ENCODE data around the gene UNC93A.
"Not testable (repeated sequence)": the region's sequence is repeated elsewhere in the genome, so short reads cannot be mapped to it uniquely, and the experiment has no call there.

The UNC93A gene

DNA sequence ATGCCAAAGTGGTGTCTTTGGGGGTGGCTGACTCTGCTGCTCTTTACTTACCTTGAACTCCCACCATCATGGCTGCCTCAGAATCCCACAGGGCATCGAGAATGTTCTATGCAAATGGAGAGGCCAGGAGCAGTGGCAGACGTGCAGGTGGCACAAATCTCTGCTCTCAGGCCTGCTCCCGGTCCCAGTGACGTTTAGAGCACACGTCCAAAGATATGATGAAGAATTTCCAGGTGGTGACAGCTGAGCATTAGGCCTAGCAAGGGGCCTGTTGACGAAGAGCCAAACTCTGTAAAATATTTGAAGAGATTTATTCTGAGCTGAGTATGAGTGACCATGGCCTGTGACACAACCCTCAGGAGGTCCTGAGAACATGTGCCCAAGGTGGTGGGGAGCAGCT is 19.0 kb upstream of the UNC93A start:
- DNase-seq = no peak

DNA sequence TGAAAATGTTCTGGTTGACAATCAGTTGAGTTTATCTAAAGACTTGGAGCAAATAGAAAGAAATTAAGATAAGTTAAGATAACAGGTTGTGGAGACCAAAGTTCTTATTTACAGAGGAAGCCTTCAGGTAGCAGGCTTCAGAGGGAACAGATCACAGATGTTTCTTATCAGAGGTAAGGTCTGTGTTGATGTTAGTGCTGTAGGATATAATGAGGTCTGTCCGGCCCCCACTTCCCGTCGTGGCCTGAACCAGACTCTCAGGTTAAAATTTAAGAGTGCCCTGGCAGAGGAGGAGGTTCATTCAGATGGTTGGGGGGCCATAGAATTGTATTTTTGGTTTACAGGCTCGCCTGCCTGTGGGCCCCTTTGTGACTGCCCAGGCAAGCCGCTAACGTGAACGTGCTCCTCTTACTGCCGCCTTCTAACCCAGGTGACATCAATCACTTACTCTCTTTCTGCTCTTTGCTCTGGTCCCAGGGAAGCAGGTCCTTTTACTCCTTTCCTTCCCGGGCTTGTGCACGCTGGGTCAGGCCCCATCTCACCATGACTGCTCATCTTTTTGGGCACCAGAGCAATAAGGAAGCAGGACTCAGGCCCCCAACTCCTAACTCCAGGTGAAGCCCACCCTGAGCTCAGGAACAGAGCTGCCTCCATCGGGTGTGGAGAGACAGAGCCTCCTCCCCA is 18.3 kb upstream of the UNC93A start:
- DNase-seq = no peak

DNA sequence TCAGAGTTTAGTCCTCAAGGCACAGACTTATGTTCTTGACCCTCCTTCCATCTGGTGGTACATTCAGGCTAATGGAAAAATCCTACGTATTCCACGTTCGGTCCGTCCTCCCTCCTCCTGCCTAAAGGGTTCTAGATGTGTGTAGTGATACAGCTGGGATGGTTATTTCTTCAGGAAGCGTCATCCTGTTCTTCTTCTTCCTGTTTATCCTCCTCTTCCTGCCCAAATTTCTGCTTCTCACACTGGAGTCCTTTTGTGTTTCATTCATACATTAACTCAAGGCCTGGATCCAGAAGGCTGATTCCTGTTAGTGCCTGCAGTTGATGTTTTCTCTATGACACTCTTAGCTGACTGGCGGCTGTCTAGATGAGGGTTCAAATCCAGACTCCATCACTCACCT is 16.8 kb upstream of the UNC93A start:
- no peak for DNase-seq

DNA sequence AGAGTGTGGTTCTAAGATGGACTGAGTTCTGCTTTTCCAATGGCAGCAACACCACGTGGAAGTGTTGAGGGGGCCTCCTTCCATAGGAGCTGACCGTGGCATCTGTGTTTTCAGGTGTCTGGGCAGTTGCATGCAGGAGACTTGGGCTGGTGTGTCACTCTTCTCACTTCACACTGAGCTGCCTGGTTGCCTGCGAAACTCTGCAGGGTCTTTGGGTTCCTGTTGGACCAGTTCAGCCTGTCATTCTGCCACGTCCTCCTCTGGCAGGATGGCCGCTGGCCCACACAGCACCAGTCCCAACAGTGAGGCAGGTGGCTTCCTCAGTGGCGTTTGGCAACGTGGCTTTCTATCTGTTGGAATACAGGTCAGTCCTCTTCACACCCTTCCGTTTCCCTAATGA is 16.1 kb upstream of the UNC93A start:
- no peak for DNase-seq

DNA sequence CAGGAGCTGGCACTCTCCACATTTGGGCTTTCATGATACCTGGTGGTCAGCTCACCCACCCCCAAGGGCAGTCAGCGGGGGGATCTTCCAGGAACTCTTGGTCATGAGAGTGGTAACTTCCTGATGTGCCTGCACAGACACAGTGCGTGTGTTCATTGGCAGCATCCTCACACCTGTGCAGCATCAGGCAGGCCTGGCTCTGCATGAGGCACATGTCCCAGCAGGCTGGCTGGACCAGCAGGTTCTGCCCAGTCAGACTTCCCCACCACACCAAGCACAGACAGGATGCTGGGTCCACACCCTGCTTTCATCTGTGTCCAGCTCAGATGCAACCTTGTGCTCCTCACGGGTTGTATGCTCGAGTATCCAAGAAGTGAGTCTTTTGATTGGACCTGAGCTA is 15.7 kb upstream of the UNC93A start:
- no peak for DNase-seq

DNA sequence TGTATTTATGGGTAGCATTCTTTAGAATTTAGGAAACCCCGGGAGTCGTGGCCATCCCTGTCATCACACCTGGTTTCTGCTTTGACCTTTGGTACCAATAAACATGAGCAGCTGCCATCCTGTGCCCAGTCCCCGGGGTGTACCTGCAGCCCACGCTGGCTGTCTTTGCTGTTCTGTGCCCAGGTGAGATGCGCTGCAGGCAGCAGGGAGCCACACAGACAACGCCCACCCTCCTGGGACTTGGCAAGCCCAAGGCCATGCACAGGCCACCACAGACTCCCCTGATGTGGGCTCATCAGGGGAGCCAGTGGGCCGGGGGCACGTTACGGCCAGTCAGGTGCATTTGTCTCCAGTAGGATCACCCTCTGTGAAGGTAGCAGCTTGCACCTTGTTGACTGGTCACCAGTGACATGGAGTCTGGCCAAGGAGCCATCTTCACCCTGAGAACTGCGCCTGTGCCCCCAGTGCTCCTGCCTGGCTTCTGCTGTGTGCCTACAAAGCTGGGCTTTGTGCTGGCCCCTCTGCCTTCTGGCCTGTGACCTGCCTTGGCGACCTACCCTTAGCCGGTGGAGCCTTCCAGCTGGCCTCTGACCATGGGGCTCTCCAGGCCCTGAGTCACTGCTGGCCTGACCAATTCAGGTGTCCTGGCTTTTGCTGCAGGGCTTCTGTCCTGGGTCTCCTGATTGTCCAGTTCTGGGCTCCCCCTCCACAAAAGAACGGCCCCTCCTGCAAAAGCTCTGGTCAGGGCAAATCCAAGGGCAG is 14.2 kb upstream of the UNC93A start:
- DNase-seq = no peak

DNA sequence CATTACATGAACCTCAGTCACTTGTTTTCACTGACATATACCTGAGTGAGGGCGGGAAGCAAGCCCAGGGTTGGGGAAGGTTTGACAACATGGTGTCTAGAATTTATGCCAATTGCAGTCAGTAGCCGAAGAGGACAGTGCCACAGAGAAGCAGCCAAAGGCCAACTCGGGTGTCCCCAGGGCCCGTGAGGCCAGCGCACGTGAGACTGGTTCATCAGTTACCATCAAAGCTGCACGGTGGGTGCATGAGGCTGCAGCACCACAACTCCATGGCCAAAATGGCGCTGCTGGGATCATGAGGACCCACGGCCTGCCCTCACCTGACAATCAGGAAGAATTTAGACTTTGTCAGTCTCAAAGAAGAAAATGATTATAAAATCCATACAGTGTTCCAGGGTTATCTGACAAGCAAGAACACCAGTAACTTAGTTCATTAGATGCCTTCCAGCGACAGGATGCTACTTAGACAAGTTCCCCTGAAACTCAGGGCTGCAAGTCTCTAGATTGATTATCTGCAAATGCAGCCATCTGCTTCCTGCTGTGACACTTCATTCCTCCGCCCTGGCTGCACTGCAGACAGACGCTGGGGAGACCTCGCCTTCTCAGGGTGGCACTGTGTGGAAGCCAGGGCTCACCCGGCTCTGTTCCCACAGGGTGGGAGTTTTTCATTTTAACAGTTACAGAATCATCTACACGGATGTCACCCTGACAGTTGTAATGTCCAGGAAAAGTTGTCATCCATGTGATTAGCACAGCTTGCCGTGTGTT is 12.8 kb upstream of the UNC93A start:
- not testable (repeated sequence) for DNase-seq

DNA sequence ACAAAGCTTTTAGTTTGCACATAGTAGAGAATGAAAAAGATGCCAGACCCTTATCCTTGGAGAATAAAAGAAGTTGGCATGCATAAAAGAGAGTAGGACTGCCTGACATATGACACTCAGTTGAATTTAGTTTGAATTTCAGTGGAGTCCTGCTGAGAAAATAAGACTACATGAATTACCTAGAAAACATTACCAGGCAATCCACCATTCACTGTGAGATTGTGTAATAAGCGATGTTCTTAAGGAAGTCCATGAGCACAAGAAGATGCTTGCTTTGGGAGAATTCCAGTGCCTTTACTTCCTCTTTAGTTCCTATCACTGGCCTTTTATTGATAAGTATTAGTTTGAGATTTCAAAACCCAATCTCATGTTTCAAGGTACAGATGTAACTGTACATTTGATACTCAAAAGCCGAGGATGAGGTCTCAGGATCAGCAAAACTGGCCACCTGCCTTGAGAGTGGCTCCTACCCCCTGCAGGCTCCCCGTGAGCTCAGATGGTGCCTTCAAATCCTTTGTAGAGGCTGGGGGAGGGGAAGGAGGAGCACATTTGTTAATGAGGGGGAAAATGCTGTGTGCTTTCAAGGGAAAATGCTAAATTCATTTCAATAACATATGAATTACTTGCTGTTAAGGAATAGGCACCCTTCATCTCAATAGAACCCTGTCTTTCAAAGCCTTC is 11.2 kb upstream of the UNC93A start:
- no peak for DNase-seq

DNA sequence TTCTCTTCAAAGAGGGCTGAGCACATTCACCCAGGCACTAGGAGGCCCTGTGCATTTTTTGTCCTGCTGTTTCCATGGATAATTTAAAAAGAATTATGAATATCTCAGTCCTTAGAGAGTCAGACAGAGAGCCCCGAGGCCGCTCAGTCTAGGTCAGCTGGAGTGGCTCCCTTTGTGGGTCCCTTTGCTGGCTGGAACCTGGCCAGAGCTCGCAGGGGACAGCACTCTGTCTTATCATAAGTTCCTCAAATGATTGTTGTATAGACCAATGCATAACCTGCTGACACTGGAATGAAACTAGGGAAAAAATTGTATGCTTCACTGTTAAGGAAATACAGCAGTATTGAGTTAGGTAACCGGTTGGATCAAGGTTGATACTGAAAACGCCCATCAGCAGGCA is 10.6 kb upstream of the UNC93A start:
- not testable (repeated sequence) for DNase-seq

DNA sequence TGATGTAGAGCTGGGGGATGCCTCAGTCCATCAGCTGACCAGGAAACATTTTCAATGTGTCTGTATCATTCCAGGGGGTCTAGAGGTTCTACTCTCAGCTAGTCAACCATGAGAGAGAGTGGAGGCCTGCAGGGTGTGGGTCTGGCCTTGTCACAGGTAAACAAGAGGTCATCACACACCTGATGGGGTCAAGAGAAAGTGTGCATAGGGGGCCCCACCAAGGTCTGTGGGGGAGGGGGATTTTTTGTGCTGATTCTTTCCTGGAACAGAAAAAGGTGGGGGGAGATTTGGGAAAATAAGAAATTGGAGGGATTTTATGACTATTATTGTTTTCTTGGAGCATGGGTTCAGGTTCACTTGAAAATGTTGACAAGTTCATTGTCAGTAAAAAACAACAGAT is 8.9 kb upstream of the UNC93A start:
- no peak for DNase-seq

DNA sequence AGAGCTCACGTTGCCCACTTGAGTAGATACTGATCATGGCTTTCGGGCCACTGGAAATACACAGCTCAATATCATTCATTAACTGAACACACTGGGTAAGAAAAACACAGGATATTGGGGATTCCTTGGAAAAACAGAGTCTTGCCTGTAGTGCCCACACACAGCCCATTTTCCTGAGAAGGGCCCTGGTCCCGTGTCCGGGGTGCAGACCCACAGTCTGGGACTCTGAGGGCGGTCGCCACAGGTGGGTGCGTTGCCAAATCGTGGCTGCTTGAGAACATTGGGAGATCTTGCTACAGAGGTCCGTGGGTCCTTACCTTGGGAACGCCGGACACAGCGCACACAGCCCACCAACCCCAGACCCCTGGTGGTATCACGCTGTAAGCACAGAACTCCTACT is 6.5 kb upstream of the UNC93A start:
- DNase-seq = not testable (repeated sequence)

DNA sequence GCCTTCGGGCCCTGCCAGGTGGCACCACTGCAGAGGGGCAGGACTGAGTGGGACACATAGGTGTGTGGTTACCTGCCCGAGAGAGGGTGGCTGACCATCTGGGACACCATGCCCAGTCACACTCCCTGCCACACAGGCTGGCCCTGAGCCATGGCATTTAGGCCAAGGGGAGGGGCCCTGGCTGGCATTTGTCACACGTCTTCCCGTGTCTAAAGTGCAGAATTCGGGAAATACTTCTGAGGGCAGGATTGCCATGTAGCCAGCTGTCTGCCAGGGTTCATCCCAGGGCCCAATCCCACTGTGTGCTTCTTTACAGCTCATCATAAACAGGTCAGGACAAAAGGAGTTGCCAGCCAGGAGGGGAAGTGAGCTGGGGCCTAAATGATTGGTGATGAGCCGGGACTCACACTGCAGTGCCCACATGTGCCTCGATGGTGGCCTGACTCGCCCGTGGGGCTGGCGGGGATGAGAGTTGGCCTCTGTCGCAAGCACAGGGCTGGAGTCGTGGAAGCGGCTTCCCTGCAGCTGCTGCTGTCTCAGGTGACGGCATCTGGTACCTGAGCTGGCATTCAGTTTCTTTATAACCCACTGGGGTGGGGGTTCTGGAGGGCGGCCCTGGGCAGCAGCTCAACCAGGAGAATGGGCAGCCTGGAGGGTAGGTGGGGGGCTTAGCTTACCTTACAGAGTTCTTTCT is 5.9 kb upstream of the UNC93A start:
- no peak for DNase-seq

DNA sequence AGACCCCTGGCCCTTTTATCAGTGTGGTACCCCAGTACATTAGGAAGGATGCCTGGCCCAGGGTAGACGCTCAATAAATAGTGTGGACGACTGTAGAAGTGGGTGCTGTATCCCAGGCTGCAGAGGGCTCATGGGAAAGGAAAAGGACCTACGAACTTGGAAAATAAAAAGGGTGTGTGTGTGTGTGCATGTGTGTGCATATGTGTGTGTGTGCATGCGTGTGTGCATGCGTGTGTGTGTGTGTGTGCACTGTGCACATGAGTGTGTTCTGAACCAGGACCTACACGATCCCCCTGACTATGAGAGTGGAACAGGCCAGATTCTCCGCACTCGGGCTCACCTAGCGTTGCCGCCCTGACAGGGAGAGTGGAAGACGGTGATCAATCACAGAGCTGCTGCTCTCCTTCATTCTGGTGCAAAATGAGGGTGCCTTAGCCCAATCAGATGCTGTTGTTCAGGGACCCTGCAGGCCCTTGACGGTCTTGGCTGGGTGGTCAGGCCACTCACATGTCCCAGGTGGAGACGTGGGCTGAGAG is 3.5 kb upstream of the UNC93A start:
- DNase-seq = no peak

DNA sequence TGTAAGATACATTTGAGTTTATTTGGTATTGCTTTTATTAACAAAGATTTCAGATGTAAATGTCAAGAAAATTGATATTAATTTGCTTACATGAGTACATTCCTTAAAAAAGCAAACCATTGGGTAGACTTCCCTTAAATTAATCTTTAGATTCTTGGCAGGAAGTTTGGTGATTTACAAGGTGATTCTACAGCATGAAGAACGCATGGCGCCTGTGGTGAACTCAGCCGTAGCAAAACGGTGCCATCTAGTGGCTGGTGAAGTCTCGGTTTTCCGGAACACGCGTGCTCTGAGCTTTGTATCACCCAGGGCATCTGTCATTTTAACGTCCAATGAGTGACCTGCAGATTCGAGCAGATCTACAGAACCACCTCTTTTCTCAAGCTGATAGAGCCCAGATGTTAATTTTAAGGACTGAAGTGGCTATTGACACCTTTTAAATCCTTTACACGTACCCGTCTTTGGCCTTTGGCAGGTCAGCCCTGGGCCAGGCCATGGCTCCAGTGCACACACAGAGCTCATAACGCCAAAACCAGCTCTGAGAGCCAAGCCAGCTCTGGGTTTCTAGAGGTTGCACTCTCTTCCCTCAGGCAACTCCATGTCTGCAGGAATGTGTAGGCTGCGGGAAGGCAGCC is 2.4 kb upstream of the UNC93A start:
- DNase-seq = peak; percentile 11

DNA sequence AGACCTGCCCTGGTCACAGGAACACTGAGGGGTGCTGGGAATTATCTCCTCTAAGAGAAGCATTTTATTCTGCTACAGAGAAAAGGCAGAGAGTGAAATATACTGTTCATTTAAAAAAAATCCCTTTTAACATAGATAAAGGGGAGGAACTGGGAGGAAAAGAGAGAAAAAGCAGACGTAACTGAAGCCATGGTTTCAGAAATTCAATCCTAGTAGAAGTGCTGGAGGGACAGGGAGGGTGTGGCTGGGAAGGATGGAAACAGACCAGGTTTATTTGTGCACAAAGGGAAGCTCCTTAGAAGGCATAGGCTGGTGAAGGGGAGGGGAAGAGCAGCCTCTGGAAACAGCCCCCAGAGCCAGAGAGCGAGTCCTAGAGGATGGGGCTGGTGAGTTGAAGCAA is 1.8 kb upstream of the UNC93A start:
- DNase-seq = not testable (repeated sequence)

DNA sequence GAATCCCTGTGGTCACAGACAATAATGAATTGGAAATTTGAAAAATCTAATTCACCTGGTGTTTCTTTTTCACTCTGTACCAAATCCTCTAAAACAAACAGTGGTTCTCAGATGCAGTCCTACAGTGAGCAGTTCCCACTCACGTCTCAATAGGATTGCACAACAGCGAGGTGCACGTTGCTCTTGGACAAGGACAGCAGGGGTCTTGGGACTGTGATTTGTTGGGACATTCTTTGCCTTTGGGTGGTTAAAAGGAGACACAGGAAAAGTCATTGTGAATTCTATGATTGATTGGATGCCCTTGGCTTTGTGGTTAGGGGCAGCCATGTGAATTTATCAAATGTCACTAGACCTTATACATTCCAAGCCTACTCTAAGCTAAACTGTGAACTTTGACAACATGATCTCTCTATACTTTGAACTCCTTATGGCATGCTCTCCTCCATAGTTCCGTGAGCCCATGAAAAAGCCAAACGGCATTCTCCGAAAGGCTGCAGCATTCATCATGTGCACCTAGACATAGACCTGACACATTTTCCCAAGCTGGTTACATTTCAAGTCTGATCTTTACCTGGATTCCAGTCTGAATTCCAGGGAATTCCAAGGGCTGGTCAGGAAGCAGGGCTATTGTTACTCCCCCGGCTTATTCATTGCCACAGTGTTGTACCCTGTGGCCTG is 647 bp downstream of the UNC93A start:
- DNase-seq = no peak

DNA sequence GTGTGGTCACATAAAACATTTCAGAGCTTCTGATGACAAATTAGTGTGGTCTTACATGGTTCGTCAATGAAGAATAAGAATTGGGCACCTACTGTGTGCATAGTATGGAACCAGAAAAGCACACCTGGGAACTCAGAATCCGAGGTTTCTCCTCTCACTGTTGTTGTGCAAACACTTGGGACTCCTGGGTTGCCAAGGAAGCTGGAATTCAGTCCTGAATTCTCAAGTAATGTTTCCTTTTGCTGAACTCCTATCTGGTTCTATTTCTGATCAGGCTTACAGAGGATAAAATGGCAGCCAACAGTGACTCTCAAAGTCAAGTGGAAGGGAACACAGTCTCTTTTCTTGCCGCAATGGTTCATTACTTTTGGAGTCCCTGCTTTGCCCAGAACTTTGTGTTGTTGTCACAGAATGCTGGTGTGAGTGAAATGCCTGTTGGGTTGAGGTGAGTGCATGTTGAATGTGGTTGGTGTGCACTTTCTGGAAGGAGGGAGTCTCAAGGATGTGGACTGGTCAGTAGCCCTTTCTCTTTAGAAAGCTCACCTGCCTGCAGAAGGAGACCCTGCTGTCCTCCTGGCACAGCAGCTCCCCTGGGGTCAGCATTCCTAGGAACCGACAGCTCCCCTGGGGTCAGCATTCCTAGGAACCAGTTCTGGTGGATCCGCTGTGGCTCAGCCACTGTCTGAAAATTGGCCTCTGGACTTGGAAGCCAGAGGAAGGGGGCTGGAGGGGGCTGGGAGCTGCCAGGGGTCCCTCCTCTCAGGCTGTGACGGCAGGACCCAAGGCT is 1.4 kb downstream of the UNC93A start:
- DNase-seq = no peak

DNA sequence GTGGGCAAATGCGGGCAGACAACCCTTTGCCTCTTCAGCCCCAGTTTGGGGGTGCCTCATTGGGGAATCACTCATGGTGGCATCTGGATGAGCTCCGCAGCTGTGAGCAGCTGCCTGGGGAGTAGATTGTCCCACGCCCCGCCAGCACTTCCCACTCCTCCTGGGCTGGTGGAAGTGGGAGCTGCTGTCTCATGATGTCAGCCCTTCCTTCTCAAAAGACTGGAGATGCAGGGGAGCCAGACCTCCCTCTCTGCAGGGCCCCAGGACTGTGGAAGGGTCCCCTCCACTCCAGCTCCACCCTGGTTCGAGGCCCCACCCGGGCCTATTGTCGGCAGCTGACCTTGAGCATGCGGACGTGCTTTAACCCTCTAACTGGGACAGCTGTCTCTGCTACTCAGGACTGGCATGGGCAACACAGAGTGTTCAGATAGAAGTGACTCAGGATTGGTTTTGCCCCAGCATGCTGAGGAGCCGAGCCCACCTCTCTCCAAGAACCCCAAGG is 2.0 kb downstream of the UNC93A start:
- no peak for DNase-seq

DNA sequence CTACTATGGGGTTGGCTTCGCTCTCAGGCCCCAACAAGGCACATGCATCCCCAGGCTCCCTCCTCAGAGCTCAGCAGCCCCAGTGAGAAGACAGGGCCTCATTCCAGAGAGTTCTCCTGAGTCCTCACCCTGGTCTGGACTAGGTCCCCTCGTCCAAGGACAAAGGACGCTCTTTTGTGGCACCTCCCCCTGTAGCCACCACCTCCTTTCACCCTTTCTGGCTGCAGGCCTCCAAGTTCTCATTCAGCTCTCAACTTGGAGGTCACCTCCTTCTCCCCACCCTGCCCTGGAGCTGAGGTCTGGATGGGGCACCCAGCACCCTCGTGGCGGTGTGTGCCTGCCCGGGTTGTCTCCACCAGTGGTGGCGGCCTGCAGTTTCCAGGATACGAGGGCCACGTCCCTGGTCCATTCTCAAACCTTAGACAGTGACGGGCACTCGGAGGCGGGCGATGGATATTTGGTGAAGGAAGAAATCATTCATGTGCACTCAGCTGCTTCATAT is 2.5 kb downstream of the UNC93A start:
- DNase-seq = no peak

DNA sequence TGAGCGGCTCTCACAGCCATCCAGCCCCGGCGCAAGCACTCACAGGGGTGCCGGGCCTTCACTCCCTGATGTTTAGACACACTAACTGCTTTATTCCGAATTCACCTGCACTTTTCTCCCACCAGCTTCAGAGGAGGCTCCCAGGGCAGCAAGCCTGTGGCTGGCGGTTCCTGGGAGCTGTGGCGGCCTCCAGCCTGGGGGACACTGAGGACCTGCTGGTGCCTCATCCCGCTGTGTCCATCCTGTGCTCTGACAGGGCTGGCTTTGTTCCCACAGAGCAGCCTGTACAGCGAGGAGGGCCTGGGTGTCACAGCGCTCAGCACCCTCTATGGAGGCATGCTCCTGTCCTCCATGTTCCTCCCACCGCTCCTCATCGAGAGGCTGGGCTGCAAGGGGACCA is 3.1 kb downstream of the UNC93A start:
- no peak for DNase-seq

Data from NCI-H1694 (cell line).